Kidney capillary endothelial cell (primary cell): Measurements from ENCODE around the gene GRID1.
A peak's percentile ranks its signal among the peaks of the same experiment; 100 is the strongest.

Experiments
- DNase-seq: peaks from one replicate; pipeline ENCODE4 v3.0.0-alpha.2; 2018; ENCODE audit warnings: low spot score

Gene GRID1

GRCh38 chr10:86366033-86366901 lies at the start of gene GRID1:
GRID1 (minus strand) TSS chr10:86366795.
- no peak for DNase-seq

- no peak for DNase-seq
Observed at GRCh38 chr10:86415583-86415982, 49.0 kb upstream of the GRID1 start.

- DNase-seq, result no peak
Observed at GRCh38 chr10:86415116-86415515, 48.5 kb upstream of the GRID1 start.

DNA sequence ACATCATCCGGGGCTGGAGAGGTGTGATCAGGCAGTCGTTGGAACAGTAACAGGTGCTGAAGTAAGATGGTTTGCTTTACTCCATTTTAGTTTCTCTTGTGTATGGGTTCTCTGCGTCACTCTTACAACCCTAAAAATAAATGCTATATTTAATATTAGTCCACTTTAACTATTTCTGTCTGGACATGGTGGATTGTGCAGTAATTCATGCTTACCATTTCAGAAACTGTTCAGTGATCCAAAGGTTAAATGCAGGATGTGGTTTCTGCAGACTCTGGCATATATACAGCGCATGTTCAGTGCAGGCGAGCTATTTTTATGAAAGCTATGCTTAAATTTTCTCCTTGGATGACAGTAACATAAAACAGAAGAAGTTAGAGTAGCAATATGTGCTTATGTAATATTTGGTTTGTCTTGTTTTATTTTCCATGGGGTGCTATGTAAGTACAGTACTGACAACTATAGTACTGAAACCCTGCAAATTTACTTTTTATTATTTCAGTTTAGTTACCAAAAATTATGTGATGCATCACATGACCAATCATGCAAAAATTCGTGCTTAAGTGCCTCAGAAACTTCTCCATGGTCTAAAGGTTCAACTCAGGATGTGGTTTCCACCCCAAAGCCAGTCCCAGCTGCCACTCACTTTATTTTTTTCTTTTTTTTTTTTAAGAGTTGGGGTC lies 46.6 kb upstream of the GRID1 start:
- DNase-seq, result no peak

- DNase-seq, result no peak
Observed at GRCh38 chr10:86411852-86412560, 45.4 kb upstream of the GRID1 start.

GRCh38 chr10:86411281-86411841 lies 44.8 kb upstream of the GRID1 start:
- peak; percentile 83 for DNase-seq

DNA sequence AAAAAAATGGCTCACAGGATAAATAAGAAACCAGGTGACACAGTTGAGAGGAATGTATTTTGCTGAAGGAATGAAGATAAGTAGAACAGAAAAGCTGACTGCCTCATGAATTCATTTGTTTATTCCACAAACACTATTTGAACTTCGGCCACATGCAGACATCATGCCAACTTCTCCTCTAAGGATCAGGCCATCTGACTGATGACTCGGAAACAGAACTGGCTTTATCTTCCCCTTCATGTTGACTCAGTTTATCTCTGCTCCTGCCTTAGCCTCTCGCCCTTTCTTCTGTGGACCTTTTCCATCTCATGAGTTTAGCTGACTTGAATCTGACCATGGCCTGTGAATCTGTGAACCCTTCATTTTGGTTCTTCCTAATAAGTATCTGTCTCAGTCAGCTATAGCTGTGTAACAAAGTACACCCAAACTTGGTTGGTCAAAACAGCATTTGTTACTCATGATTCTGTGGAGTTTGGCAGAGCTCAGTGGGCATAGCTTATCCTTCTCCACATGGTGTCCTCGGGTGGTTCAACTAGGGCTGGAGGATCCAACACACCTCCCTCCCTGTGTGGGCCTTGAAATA lies 44.0 kb upstream of the GRID1 start:
- no peak for DNase-seq

DNA sequence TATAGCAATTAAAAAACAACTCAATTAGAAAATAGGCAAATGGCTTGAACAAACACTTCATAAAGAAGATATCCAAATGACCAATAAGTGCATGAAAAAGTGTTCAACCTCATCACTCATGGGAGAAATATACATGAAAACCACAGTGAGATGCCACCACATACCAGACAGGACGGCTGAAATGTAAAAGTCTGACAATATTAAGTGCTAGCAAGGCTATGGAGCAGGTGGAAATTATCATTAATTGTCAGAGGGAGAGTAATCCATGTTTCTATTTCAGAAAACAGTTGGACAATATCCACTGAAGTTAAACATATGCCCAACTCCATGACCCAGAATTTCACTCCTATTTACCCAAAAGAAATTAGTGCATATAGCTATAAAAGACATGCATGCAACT lies 42.6 kb upstream of the GRID1 start:
- no peak for DNase-seq

DNA sequence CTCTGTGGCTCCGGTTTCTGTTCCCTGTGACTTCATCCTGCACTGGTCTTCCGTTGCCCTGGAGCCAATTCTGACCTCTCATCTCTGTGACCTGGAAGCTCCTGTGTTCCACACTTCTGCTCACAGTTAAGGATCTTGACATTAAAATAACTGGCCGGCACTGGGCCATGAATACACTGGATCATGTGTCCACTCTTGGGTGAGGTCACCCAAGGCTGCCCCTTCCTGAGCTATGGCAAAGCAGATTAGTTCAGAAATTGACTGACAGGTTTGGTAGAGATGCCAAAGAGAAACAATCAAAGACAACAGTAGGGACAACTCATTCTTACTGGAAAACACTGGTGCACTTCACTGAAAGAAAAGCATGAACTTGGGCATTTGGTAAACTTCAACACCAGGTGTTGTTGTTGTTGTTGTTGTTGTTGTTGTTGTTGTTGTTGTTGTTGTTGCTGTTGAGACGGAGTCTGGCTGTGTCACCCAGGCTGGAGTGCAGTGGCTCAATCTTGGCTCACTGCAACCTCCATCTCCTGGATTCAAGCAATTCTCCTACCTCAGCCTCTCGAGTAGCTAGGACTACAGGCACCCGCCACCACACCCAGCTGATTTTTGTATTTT lies 36.7 kb upstream of the GRID1 start:
- no peak for DNase-seq

DNA sequence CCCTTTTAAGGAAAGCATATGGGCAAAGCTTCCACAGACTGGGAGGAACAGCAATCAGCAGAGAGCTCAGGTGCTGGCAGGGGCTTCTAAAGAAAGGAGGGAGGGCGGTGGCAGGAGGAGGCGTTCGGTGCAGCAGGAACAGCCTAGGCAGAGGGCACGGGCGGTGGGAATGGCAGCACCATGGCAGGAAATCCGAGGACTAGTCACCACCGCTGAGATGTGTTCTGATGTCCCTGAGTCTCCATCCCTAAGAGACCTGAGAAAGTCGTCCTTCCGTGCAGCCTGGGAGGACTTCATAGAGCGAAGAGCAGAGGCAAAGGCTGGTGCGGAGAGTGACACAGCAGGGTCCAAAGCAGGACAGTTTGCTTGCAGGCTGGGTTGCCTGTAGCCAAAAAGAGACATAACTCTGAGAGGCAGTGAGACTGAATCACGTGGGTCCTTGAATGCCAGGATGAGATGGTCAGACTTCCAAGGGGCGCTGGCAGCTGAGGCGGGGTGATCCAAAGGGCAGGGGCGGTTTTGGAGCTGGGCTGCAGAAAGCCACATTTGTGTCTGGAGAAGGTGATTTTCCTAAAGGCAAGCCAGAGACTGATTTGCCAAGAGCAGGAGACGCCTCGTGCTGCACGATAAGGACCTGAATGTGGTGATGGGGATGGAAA lies 35.8 kb upstream of the GRID1 start:
- DNase-seq, result no peak

- no peak for DNase-seq
Observed at GRCh38 chr10:86401588-86402282, 35.1 kb upstream of the GRID1 start.

- no peak for DNase-seq
Observed at GRCh38 chr10:86400705-86401587, 34.4 kb upstream of the GRID1 start.

DNA sequence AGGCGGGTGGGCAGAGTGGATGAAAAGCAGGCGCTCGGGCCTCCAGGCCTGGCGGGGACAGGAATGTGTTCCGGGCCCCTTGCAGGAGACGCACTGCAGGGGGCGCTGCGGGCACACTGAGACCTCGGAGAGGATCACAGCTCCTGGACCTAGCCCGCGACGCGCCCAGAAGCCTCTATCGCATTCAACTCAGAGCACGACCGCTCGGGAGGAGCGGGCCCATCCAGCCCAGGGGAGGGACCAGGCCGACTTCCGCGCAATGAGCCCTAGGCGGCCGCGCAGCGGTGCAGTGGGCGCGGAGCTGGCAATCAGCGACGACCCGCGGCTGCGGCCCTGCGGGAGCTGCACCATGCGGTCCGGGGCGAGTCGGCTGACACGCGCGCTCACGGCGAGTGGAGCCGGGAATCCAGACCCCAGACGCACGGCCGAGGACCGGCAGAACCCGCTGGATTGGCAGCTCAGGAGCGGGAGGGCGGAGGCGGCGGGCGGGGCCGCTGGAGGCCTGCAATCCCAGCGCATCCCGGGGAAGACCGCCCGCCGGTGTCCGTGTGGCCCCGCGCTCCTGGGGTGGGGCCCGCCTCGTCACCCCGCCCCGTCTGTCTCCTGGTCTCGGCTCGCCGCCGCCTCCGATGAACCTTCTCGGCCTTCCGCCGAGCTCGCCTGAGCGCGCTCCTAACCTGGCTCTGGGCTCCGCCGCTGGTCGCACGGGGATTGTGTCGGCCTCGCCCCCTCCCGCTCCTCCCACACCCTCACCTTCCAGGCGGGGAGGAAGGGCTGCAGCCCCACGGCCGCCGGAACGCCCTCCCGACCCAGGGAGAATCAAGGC lies 33.5 kb upstream of the GRID1 start:
- DNase-seq, result peak; percentile 93

GRCh38 chr10:86399514-86399878 lies 32.9 kb upstream of the GRID1 start:
- no peak for DNase-seq

GRCh38 chr10:86397120-86397519 lies 30.5 kb upstream of the GRID1 start:
- no peak for DNase-seq

DNA sequence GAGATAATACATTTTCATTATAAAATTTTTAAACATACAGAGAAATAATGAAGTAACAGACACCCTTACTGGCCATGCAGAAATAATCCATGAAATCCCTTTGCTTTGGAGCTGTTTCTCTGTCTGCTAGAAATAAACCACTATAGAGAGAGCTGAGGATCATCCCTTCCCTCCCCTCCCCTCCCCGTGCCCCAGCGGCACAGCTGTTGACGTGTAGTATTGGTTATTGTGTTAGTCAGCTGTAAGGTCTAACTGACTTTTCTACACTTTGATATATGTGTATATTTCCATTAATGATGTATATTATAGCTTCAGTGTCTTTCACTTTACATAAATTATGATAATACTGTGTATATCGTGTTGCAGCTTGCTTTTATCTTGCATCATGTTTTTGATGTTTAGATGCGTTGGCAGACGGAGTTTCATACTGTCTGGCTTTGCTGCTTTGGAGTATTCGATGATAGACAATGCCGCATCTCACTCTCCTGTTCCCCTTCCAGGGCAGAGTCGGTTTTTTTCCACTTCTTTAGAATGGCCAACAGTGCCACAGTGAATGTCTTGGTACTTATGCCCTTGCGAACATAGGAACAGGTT lies 27.4 kb upstream of the GRID1 start:
- DNase-seq, result no peak

DNA sequence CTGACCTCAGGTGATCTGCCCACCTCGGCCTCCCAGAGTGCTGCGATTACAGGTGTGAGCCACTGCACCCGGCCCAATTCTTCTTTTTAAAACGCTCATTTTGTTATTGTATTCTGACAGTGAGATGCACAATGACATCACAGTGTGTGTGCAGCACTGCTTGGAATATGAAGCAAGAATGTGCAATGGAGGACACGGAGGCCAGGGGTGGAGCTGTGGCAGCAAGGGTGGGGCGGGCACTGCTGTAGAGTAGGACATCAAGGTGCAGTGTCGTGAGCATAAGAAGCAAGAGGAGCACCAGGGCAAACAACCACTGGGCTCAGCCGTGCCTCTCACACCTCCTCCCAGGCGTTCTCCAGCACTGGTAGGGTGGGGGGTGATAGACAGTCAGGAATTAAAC lies 26.8 kb upstream of the GRID1 start:
- DNase-seq, result no peak

DNA sequence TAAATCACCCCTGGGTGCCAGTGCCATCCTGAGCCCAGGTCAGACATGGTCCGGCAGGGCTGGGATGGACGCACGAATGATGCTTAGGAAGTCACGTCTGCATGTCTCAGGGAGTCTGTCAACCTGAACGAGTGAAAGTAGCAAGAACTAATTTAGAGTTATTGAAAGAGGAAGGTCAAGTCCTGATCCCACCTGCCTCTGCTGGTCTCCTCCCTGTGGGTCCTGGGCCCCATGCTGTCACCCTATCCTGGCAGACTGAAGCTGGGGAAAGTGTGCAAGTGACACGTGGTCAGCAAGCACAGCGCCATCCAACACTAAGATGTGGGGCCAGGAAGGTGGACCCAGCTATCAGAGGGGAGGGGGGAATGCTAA lies 26.1 kb upstream of the GRID1 start:
- no peak for DNase-seq
